NCI-H446 treated with DMSO at 0.1 percent for 48 hours (cell line): ENCODE results near the gene NBAS.

Experiments used
- DNase-seq: peaks from one replicate; lab custom pipeline; 2025; lab: John Stamatoyannopoulos, UW

The NBAS gene

DNA sequence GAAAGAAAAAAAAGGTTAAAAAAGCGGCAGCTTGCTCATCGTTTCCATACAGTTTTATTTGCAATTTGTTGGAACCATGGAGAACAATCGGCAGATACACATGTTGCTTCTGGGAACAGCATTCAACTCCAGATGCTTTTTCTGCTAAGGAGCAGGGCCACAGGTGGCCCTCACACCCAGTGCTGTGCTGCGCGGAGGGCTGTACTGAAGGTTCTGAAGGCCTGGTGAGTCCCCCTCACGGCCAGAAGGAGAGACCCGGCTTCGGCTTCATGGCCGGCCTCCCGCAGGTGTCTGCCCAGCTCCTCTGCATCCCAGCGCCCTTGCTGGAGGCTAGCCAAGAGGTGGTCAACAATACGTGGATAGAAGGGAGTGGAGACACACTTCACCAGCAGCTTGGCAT, 394.3 kb downstream of the NBAS start:
- DNase-seq, result no peak

GRCh38 chr2:15163326-15163725, 397.8 kb downstream of the NBAS start:
- no peak for DNase-seq

- no peak for DNase-seq
Measured at GRCh38 chr2:15162620-15163019, 398.5 kb downstream of the NBAS start.

DNA sequence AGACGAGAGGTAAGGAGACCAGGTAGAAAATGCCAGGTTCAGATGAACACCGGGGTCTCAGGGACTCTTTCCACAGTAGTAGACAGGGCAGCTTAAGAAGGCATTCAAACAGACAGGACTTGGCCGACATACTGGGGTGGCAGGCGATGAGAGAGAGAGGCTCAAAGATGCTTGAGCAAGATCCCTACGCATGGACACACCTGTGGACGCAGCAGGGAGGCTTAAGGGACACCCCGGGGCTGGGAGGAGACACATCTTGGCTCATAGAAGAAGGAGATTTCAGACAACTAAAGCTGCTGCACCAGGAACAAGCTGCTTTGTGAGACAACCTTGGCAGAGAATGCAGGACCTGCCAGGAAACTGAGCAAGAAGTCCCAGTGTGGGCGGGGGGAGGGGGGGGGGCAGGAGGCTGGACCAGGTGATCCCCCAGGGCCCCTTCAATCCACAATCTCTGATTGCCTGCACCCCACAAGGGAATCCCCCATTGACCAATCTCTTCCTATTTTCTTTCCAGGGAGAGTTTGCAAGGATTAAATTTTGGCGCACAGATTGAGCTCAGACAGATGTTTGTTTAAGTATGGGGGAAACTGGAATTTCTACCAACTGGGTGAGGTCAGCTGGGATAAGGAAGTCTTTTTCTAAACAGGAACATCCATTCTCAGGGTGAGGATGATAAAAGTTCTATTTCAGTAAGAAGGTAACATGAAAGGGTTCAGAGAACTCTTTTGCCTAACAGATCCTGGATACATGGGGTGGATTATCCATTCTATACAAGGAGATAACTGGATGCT, 400.7 kb downstream of the NBAS start:
- DNase-seq, result no peak

- peak; percentile 39 for DNase-seq
Measured at GRCh38 chr2:15159751-15160177, 401.4 kb downstream of the NBAS start.

GRCh38 chr2:15159206-15159605, 401.9 kb downstream of the NBAS start:
- DNase-seq, result no peak

GRCh38 chr2:15158532-15158931, 402.6 kb downstream of the NBAS start:
- no peak for DNase-seq

DNA sequence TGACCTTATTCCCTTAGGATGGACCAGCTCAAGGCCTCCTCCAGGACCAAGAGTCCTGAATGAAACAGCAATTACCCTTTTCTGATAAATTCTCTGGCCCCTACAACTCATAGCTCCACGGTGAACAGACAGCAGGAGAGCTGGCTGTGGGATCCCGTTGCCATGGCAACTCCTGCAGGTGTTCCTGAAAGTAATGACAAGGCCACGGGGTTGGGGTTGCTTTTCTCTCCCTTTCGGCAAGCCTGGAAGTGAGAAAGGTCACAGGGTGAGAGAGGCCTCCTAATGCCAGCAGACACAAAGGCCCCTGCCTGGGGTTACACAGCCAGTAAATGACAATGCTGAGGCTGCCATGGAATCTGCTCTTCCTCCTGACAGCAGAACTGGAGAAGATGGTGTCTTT, 403.0 kb downstream of the NBAS start:
- DNase-seq, result no peak

- no peak for DNase-seq
Measured at GRCh38 chr2:15155959-15156574, 405.1 kb downstream of the NBAS start.

GRCh38 chr2:15154297-15154696, 406.8 kb downstream of the NBAS start:
- DNase-seq, result no peak

GRCh38 chr2:15152382-15152781, 408.8 kb downstream of the NBAS start:
- no peak for DNase-seq

DNA sequence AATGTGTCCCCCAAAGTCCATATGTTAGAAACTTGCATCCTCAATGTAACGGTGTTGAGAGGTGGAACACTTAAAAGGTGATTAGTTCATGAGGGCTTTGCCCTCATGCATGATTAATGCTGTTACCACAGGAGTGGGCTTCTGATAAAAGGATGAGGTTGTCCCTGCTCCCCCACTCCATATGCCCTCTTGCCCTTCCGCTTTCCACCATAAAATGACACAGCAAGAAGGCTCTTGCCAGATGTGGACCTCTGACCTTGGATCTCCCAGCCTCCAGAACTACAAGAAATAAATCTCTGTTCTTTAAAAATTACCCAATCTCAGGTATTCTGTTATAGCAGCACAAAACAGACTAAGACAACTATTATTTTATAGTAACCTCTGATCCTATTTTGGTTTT, 412.1 kb downstream of the NBAS start:
- DNase-seq, result no peak

DNA sequence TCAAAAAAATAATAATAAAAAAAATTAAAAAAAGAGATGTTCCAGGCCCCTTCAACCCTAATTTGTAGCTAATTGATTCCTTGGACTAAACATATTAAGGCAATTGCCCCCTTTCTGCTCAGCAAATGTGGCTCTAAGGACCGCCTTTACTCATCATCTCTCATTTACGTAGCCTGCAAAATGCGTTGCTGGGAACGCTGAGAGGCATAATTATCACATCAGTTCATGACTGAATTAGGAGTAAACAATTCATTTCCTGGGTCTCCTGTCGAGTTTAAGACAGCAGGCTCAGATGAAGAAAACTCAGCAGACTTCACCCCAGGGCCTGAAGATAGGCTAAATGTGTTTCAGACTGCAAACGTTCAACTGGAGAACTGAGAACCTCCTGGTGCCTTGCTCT, 413.5 kb downstream of the NBAS start:
- no peak for DNase-seq

GRCh38 chr2:15146960-15147359, 414.2 kb downstream of the NBAS start:
- no peak for DNase-seq

GRCh38 chr2:15145919-15146318, 415.2 kb downstream of the NBAS start:
- DNase-seq, result no peak

DNA sequence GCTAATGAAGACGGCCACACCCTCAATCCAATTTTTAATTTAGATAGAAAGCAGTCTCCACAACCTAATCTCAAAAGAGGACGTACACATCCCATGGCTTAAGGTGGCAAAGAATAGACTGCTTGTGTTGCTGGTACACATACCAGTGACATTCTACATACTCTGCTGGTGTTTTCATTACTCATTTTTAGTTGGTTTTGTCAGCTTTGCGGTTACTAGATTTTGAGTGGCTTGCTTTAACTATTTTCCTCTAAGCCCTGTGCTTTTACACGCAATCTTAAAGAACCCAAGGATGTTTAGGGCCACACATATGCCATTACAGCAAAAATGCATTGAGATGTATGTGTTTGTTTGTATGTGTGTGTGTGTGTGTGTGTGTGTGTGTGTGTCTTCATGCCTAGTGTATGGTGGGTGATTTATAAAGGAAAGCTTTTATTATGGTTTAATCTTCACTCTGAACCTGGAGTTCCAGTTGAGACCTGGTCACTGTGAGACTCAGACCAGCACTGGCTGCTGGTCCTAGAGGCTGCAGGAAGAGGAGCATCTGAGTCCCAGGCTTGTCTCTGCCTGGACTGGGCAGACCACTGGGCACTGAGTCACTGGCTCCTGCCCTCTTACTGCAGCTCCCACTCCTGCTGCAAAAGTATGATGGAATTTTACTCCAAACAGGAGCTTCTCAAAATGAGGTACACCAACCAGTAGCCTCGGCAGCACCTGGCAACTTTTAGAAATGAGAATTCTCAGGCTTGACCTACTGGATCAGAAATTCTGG, 415.9 kb downstream of the NBAS start:
- DNase-seq, result no peak

DNA sequence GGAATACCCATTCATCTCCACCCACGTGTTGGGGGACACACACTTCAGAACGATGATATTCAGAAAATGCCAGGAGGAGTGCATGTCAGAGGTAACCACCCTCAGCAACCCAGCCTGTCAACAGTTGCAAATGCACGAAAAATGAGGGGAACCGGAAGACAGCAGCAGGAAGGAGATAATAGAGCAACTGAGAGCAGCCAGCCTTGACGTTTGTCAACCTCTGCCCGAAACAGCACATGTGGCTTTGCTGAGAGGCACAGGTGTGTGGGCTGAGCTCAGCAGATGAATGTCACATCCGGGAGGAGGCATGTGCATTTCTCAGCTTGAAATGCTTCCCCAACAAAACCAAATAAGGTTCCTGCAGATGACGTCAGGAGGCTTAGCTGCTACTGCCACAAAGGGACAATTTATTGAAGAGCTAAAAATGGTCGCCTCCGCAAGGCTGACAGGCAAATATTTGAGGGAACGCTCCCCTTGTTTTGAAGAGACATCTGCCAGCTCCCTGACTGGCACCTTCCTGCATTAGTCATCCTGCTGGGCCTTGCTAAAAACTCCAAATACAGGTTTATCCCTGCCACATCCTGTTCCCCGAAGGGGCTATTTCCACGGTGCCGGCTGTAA, 419.0 kb downstream of the NBAS start:
- DNase-seq, result no peak

GRCh38 chr2:15141211-15141610, 419.9 kb downstream of the NBAS start:
- DNase-seq, result no peak

- DNase-seq, result no peak
Measured at GRCh38 chr2:15136639-15137038, 424.5 kb downstream of the NBAS start.

GRCh38 chr2:15134957-15135356, 426.2 kb downstream of the NBAS start:
- no peak for DNase-seq

- no peak for DNase-seq
Measured at GRCh38 chr2:15133461-15133860, 427.7 kb downstream of the NBAS start.

DNA sequence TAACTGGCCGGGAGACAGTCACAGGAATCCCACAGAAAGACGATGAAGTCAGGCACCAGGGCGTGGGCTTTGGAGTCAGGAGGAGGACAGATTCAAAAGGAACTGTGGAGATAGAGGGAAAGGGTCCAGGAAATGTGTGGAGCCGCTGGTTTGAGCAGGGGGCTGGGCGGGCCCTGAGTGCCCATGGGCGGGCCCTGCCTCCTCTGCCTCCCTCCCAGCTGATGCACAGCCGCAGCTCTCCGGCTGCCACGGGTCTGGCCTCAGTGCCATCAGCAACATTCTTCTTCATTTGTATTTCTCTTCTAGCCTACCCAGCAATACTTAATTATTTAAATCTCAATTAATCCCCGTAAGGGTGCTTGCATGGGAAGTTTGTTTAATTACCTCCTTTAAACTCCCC, 432.3 kb downstream of the NBAS start:
- no peak for DNase-seq

DNA sequence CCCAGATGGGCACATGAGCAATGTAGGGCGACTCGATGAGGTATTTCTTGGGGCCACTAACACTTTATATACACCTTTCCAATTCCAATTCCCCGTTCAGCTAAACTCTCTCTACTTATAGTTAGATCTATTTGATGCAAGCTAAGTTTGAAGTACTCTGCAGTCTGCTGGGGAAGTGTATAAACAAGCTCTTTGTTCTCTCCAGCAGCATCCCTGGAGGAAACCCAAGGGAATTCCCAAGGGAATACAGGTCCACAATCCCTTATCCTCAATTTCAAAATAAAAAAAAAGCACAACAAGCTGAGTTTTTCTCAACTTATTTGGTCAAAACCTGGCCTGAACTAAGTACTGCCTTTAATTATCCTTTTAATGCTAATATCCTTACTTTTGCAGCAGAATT, 433.3 kb downstream of the NBAS start:
- DNase-seq, result peak; percentile 16
